Measurements from ENCODE around the gene MAML3.
A peak's percentile ranks its signal among the peaks of the same experiment; 100 is the strongest.

Gene MAML3

GRCh38 chr4:140092094-140092851 lies 61.7 kb downstream of the MAML3 start:
- Mint-ChIP-seq H3K36me3 (ENCODE audit: low read depth) (peaks cover 15% of the 10 kb centered on the region), H3K27ac (no peak overlapping the region), H3K27me3 (ENCODE audit: low read depth) (peaks cover 22% of the 10 kb centered on the region), H3K4me3 (no peak overlapping the region), H3K4me1 (ENCODE audit: low read depth) (peaks cover 58% of the 10 kb centered on the region), H3K9me3 (no peaks in the 10 kb centered on the region)

- H3K27ac Mint-ChIP-seq, result no peak overlapping the region
These were observed 62.7 kb downstream of the MAML3 start for GRCh38 chr4:140091305-140091704.

DNA sequence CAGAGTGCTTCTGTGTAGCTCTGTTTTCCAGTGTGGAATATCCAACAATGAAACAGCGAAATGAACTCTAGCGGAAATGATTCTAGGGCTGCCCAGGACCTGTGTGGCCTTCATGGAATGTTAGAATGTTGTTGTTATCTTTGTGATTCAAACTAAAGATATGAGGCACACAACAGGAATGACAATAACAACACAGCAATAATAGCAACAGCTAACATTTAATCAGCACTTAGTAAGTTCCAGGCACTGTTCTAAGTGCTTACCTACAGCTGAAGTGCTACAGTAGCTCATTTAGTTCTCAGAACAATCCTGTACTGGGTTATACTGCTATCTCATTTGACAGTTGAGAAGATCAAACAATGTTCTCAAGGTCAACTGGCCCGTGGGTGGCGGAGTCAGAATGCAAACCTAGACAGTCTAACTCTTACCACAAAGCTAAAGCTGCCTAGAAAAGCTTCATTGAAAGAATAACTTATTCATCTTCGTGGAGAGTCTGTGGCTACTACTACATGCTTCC lies 63.7 kb downstream of the MAML3 start:
- peaks cover 38% of the 10 kb centered on the region for H3K4me1 Mint-ChIP-seq (ENCODE audit: low read depth)
- peaks cover 3% of the 10 kb centered on the region for H3K36me3 Mint-ChIP-seq (ENCODE audit: low read depth)
- H3K27ac Mint-ChIP-seq, result no peak overlapping the region
- peaks cover 34% of the 10 kb centered on the region for H3K27me3 Mint-ChIP-seq (ENCODE audit: low read depth)
- H3K4me3 Mint-ChIP-seq, result no peak overlapping the region
- H3K9me3 Mint-ChIP-seq, result no peaks in the 10 kb centered on the region

More at GRCh38 chr4:140091305-140091704, 62.7 kb downstream of the MAML3 start:
- no peaks in the 10 kb centered on the region for H3K9me3 Mint-ChIP-seq
- peaks cover 11% of the 10 kb centered on the region for H3K36me3 Mint-ChIP-seq (ENCODE audit: low read depth)
- peaks cover 48% of the 10 kb centered on the region for H3K4me1 Mint-ChIP-seq (ENCODE audit: low read depth)
- H3K27me3 Mint-ChIP-seq (ENCODE audit: low read depth), result peaks cover 25% of the 10 kb centered on the region
- H3K4me3 Mint-ChIP-seq, result no peak overlapping the region

- Mint-ChIP-seq H3K4me1 (ENCODE audit: low read depth) (peaks cover 29% of the 10 kb centered on the region), H3K36me3 (ENCODE audit: low read depth) (peaks cover 2% of the 10 kb centered on the region), H3K9me3 (no peaks in the 10 kb centered on the region), H3K27me3 (ENCODE audit: low read depth) (peaks cover 39% of the 10 kb centered on the region), H3K4me3 (no peak overlapping the region), H3K27ac (no peak overlapping the region)
These were observed 64.8 kb downstream of the MAML3 start for GRCh38 chr4:140089216-140089615.

DNA sequence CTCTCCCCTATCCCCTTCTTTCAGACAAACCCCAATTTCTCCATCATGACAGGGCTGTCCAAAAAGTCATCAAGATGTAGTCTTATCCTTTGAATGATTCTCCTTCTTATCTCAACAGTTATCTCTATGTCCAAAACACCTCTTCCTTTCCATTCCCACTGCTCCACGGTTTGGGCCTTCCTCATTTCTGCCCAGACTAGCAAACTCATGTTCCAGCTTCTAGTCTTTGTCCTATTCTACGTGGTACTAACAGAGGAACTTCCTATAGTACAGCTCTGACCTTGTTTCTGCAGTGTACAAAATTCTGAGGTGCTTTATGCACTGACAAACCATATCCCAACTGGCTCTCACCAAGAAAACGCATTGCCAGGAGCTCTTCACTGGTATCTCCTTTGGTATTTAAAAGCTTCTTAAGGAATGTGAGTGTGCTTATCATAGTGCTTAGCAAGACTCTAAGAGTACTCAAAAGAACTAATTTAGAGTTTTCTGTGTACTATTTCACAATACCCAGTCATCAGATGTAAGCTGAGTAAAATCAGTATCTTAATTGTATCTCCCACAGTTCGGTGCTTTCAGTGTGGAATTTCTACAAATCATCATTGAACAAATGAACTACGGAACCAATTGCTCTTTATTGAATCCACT lies 65.5 kb downstream of the MAML3 start:
- H3K9me3 Mint-ChIP-seq, result no peaks in the 10 kb centered on the region

DNA sequence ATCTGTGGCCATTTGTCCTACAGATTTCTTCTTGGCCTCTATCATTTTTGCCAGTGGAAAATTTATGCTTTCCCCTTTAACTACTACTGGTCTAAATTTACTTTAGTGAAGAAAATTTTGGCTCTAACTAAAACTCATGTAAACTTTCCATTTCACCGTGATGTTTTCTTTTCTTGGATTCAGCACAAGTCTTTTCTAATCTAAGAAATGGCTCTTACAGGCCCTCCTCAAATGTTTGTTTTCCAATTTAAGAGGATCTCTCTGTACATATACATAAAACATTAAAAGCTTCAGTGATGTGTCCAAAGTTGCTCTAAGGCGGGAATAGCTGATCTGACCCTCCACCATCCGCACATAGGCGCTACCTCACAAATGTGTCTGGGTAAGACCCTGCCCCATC lies 68.1 kb downstream of the MAML3 start:
- Mint-ChIP-seq H3K27me3 (ENCODE audit: low read depth) (peaks cover 64% of the 10 kb centered on the region), H3K4me3 (no peak overlapping the region), H3K36me3 (ENCODE audit: low read depth) (no peaks in the 10 kb centered on the region), H3K4me1 (ENCODE audit: low read depth) (peaks cover 12% of the 10 kb centered on the region), H3K9me3 (no peaks in the 10 kb centered on the region), H3K27ac (no peak overlapping the region)

More for the DNA sequence above, 65.5 kb downstream of the MAML3 start:
- peaks cover 22% of the 10 kb centered on the region for H3K4me1 Mint-ChIP-seq (ENCODE audit: low read depth)
- H3K4me3 Mint-ChIP-seq, result no peak overlapping the region
- no peaks in the 10 kb centered on the region for H3K36me3 Mint-ChIP-seq (ENCODE audit: low read depth)
- peaks cover 44% of the 10 kb centered on the region for H3K27me3 Mint-ChIP-seq (ENCODE audit: low read depth)
- no peak overlapping the region for H3K27ac Mint-ChIP-seq

DNA sequence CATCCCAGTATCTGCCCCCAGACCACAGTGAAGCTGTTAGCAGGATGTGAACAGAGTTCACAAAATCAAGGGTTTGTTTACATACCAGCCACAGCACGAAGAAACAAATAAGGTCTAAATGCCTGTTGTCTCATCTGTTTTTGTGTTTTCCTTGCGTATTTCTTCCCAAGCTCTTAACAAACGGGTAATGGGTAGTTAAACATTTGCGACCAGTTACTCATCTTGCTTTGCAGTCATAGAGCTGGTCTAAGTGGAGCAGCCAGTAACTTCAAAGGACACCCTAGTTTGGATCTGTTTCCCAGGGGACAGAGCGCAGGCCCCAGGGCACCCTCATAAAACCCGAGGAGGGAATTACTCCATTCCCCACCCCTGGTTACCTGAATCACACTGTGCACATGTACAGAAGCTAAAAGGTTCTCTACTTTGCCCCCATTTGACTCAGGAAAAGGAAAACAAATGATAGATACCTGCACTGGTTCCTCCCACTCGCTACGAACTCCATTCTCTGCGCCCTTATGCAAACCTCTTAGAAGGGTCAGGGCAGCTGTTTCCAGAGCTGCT lies 68.8 kb downstream of the MAML3 start:
- H3K4me1 Mint-ChIP-seq (ENCODE audit: low read depth), result peaks cover 8% of the 10 kb centered on the region
- H3K27me3 Mint-ChIP-seq (ENCODE audit: low read depth), result peaks cover 65% of the 10 kb centered on the region
- H3K27ac Mint-ChIP-seq, result no peak overlapping the region

GRCh38 chr4:140084385-140084784 lies 69.6 kb downstream of the MAML3 start:
- Mint-ChIP-seq H3K4me3 (no peak overlapping the region), H3K27ac (no peak overlapping the region), H3K27me3 (ENCODE audit: low read depth) (peaks cover 70% of the 10 kb centered on the region), H3K4me1 (ENCODE audit: low read depth) (peaks cover 8% of the 10 kb centered on the region), H3K9me3 (no peaks in the 10 kb centered on the region), H3K36me3 (ENCODE audit: low read depth) (no peaks in the 10 kb centered on the region)

More for the DNA sequence above, 68.8 kb downstream of the MAML3 start:
- Mint-ChIP-seq H3K36me3 (ENCODE audit: low read depth) (no peaks in the 10 kb centered on the region), H3K9me3 (no peaks in the 10 kb centered on the region), H3K4me3 (no peak overlapping the region)

GRCh38 chr4:140082391-140082755 lies 71.6 kb downstream of the MAML3 start:
- Mint-ChIP-seq H3K4me1 (ENCODE audit: low read depth) (peaks cover 13% of the 10 kb centered on the region), H3K9me3 (no peaks in the 10 kb centered on the region), H3K4me3 (no peak overlapping the region), H3K27me3 (ENCODE audit: low read depth) (peaks cover 64% of the 10 kb centered on the region), H3K36me3 (ENCODE audit: low read depth) (no peaks in the 10 kb centered on the region), H3K27ac (no peak overlapping the region)

GRCh38 chr4:140081641-140082390 lies 72.2 kb downstream of the MAML3 start:
- Mint-ChIP-seq H3K4me1 (ENCODE audit: low read depth) (peaks cover 18% of the 10 kb centered on the region), H3K9me3 (no peaks in the 10 kb centered on the region), H3K4me3 (no peak overlapping the region), H3K27ac (no peak overlapping the region), H3K36me3 (ENCODE audit: low read depth) (no peaks in the 10 kb centered on the region), H3K27me3 (ENCODE audit: low read depth) (peaks cover 68% of the 10 kb centered on the region)

- Mint-ChIP-seq H3K27me3 (ENCODE audit: low read depth) (peaks cover 68% of the 10 kb centered on the region), H3K36me3 (ENCODE audit: low read depth) (no peaks in the 10 kb centered on the region), H3K9me3 (no peaks in the 10 kb centered on the region), H3K4me3 (no peak overlapping the region), H3K4me1 (ENCODE audit: low read depth) (peaks cover 25% of the 10 kb centered on the region), H3K27ac (no peak overlapping the region)
These were observed 73.1 kb downstream of the MAML3 start for GRCh38 chr4:140080883-140081282.

GRCh38 chr4:140078366-140078765 lies 75.6 kb downstream of the MAML3 start:
- no peaks in the 10 kb centered on the region for H3K36me3 Mint-ChIP-seq (ENCODE audit: low read depth)
- no peaks in the 10 kb centered on the region for H3K9me3 Mint-ChIP-seq
- peaks cover 68% of the 10 kb centered on the region for H3K27me3 Mint-ChIP-seq (ENCODE audit: low read depth)
- H3K4me3 Mint-ChIP-seq, result no peak overlapping the region
- H3K27ac Mint-ChIP-seq, result no peak overlapping the region
- peaks cover 32% of the 10 kb centered on the region for H3K4me1 Mint-ChIP-seq (ENCODE audit: low read depth)

DNA sequence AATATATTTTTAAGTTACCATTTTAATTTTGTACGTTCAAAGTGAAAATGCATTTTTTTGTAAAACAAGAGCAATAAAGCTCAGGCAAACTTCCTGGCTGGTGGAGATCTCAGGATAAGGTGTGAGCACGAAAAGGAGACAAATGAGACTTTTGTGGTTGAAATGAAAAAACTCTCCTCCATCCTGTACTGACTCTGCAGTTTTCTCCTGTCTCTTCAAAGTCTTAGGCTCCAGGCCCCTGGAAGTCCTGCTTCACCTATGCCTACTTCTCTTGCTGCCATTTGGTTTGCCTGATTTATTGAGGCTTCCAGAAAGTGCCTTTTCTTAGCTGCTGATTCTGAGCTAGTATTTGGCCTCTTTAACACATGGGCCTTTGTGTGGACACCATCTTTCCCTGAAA lies 77.7 kb downstream of the MAML3 start:
- Mint-ChIP-seq H3K27ac (no peak overlapping the region), H3K4me3 (peak overlapping the region; percentile 2), H3K4me1 (ENCODE audit: low read depth) (peaks cover 41% of the 10 kb centered on the region), H3K9me3 (no peaks in the 10 kb centered on the region), H3K27me3 (ENCODE audit: low read depth) (peaks cover 57% of the 10 kb centered on the region), H3K36me3 (ENCODE audit: low read depth) (no peaks in the 10 kb centered on the region)

DNA sequence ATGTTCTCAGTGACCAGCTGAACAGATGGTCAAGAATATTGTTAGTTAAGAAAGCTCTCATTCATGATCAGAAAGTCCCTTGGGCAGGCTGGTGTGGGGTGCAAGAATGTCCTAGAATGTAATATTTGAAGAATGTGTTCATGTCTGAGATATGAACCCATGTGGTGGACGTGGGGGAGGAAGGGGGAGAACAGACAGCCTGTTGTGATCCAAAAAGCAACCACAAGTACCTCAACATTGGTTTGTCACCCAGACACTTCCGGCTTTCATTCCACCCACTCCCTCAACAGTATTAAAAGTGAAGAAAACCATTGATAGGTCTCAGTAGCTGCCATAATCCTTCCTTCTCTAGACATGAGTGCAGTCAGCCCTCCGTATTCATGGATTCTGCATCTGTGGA lies 82.2 kb downstream of the MAML3 start:
- no peaks in the 10 kb centered on the region for H3K9me3 Mint-ChIP-seq
- peaks cover 55% of the 10 kb centered on the region for H3K27me3 Mint-ChIP-seq (ENCODE audit: low read depth)
- H3K4me1 Mint-ChIP-seq (ENCODE audit: low read depth), result peaks cover 40% of the 10 kb centered on the region
- H3K4me3 Mint-ChIP-seq, result peak overlapping the region; percentile 64
- no peaks in the 10 kb centered on the region for H3K36me3 Mint-ChIP-seq (ENCODE audit: low read depth)
- H3K27ac Mint-ChIP-seq, result peak overlapping the region; percentile 43
